ENCODE data around the gene GARIN1A. TPM values are rescaled to one million over a fixed set of nuclear protein-coding genes. Genes with fewer than 3 reads are reported as not detected.

GARIN1A gene
- total and polyA plus RNA-seq, 10 of the 15 experiments (the other 5 are each of a cell fraction or from before 2014, with no cell fraction given): 0.04 to 0.43 (median 0.23) TPM; not detected in 1

DNA sequence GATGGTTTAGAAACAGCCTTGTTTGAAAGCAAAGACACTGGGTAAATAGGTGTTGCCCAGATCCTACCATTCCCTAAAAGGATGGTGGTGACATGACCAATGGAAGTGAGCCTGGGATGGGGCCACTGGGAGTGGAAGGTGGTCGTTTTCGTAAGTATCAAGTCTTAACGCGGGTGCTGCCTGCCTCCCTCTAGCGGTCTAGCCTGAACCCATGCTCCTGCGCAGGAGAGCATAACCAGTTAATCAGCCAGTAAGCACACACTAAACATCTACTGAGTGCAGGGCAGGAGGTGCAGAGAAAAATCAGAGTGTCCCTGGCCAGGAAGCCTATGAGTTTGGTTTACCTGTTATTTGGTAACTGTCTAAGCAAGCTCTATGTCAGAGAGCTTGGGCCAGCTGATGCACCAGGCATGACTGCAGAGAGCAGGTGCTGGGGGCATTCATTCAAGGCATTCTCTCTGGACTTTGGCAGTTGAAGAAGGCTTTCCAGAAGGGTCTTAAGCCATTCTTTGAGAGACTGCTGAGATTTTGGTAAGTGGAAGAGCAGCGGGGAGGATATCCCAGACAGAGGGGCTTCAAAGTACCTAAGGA is 930 bp downstream of the GARIN1A start:
- intact Hi-C loops (cut with micrococcal nuclease; ENCODE audit: unreplicated experiment) (no loop called here), in situ Hi-C loops (cut with MboI) (no loop called here)
- ChIA-PET SMC1A (ENCODE audit: uncharacterized antibody, unreplicated experiment) (interaction anchor here (0.8 to 1.9 kb wide), 7 partner anchors 53 to 247 kb away, joined by 3 to 5 read pairs (median 3); partner anchors contain the start of genes ATP6V1F and CALU), POLR2A (interaction anchor here (0.7 to 1.5 kb wide), 5 partner anchors 9 to 67 kb away, joined by 3 to 5 read pairs (median 3); partner anchors contain the start of gene CALU), CTCF (interaction anchor here (0.5 to 2.4 kb wide), 11 partner anchors 9 to 280 kb away, joined by 3 to 9 read pairs (median 4); partner anchors contain the start of gene CALU), RAD21 (ENCODE audit: unreplicated experiment) (interaction anchor here (0.7 to 1.2 kb wide), 5 partner anchors 65 to 246 kb away, joined by 3 to 4 read pairs (median 4); no protein-coding TSS in a partner anchor)
- Histone ChIP-seq H3K79me2 (ENCODE audit: control insufficient read depth, insufficient read depth, low read length) (no peaks in the 10 kb centered on the region), H4K20me1 (ENCODE audit: control insufficient read depth, insufficient read depth) (no peaks in the 10 kb centered on the region), H3K4me2 (ENCODE audit: control insufficient read depth, insufficient read depth) (no peak overlapping the region), H3K27me3 (replicated peaks in 1 of 2; ENCODE audit: control insufficient read depth in 2 of 2, insufficient read depth in 2 of 2, low read length in 1 of 2) (no peaks in the 10 kb centered on the region), H3K9ac (ENCODE audit: control insufficient read depth, insufficient read depth, low read length) (no peak overlapping the region), H3K4me1 (ENCODE audit: control insufficient read depth, insufficient read depth, low read length) (no peaks in the 10 kb centered on the region), H3K9me3 (replicated peaks; ENCODE audit: control insufficient read depth, insufficient read depth, low read length) (no peaks in the 10 kb centered on the region), H3K36me3 (ENCODE audit: control insufficient read depth in 2 of 2, insufficient read depth in 2 of 2, low read length in 1 of 2) (no peaks in the 10 kb centered on the region), H3K27ac (ENCODE audit: control insufficient read depth, insufficient read depth) (no peak overlapping the region), H2AFZ (ENCODE audit: control insufficient read depth, low read depth, low read length) (no peak overlapping the region), H3K4me3 (no peak overlapping the region)
- TF ChIP-seq JUND (IDR thresholded peaks at IDR 0.05; ENCODE audit: low read depth, low read length) (no peak), SMC3 (IDR thresholded peaks at IDR 0.05; ENCODE audit: borderline replicate concordance, low read length) (peak; percentile 26; the same call in 1 of the 2 replicates), MTA3 (IDR thresholded peaks at IDR 0.05; ENCODE audit: borderline replicate concordance, low read length) (no peak), EP300 (IDR thresholded peaks at IDR 0.05; ENCODE audit: borderline replicate concordance in 1 of 2, control insufficient read depth in 1 of 2, low read depth in 2 of 2, low read length in 2 of 2) (no peak), CHD2 (IDR thresholded peaks at IDR 0.05; ENCODE audit: borderline replicate concordance, low read depth, low read length) (no peak), RAD51 (IDR thresholded peaks at IDR 0.05) (no peak), KAT2A (conservative IDR thresholded peaks at IDR 0.05; ENCODE audit: control insufficient read depth, low read depth, low read length) (no peak), LARP7 (IDR thresholded peaks at IDR 0.05) (no peak), RB1 (IDR thresholded peaks at IDR 0.05; ENCODE audit: borderline replicate concordance) (peak; percentile 29; the same call in 1 of the 2 replicates), NBN (IDR thresholded peaks at IDR 0.05) (no peak), RAD21 (IDR thresholded peaks at IDR 0.05; ENCODE audit: insufficient read depth, low read depth, low read length) (no peak)
- TF ChIP-seq, protein P1, sequence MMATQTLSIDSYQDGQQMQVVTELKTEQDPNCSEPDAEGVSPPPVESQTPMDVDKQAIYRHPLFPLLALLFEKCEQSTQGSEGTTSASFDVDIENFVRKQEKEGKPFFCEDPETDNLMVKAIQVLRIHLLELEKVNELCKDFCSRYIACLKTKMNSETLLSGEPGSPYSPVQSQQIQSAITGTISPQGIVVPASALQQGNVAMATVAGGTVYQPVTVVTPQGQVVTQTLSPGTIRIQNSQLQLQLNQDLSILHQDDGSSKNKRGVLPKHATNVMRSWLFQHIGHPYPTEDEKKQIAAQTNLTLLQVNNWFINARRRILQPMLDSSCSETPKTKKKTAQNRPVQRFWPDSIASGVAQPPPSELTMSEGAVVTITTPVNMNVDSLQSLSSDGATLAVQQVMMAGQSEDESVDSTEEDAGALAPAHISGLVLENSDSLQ (IDR thresholded peaks at IDR 0.05): no peak
- TF ChIP-seq, protein P2, sequence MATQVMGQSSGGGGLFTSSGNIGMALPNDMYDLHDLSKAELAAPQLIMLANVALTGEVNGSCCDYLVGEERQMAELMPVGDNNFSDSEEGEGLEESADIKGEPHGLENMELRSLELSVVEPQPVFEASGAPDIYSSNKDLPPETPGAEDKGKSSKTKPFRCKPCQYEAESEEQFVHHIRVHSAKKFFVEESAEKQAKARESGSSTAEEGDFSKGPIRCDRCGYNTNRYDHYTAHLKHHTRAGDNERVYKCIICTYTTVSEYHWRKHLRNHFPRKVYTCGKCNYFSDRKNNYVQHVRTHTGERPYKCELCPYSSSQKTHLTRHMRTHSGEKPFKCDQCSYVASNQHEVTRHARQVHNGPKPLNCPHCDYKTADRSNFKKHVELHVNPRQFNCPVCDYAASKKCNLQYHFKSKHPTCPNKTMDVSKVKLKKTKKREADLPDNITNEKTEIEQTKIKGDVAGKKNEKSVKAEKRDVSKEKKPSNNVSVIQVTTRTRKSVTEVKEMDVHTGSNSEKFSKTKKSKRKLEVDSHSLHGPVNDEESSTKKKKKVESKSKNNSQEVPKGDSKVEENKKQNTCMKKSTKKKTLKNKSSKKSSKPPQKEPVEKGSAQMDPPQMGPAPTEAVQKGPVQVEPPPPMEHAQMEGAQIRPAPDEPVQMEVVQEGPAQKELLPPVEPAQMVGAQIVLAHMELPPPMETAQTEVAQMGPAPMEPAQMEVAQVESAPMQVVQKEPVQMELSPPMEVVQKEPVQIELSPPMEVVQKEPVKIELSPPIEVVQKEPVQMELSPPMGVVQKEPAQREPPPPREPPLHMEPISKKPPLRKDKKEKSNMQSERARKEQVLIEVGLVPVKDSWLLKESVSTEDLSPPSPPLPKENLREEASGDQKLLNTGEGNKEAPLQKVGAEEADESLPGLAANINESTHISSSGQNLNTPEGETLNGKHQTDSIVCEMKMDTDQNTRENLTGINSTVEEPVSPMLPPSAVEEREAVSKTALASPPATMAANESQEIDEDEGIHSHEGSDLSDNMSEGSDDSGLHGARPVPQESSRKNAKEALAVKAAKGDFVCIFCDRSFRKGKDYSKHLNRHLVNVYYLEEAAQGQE (IDR thresholded peaks at IDR 0.05; ENCODE audit: low read depth, low read length): no peak
- TF ChIP-seq, protein P3, sequence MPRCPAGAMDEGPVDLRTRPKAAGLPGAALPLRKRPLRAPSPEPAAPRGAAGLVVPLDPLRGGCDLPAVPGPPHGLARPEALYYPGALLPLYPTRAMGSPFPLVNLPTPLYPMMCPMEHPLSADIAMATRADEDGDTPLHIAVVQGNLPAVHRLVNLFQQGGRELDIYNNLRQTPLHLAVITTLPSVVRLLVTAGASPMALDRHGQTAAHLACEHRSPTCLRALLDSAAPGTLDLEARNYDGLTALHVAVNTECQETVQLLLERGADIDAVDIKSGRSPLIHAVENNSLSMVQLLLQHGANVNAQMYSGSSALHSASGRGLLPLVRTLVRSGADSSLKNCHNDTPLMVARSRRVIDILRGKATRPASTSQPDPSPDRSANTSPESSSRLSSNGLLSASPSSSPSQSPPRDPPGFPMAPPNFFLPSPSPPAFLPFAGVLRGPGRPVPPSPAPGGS (IDR thresholded peaks at IDR 0.05; ENCODE audit: borderline replicate concordance, insufficient read depth, low read depth, low read length, poor library complexity, severe bottlenecking): no peak
- TF ChIP-seq, protein P4, sequence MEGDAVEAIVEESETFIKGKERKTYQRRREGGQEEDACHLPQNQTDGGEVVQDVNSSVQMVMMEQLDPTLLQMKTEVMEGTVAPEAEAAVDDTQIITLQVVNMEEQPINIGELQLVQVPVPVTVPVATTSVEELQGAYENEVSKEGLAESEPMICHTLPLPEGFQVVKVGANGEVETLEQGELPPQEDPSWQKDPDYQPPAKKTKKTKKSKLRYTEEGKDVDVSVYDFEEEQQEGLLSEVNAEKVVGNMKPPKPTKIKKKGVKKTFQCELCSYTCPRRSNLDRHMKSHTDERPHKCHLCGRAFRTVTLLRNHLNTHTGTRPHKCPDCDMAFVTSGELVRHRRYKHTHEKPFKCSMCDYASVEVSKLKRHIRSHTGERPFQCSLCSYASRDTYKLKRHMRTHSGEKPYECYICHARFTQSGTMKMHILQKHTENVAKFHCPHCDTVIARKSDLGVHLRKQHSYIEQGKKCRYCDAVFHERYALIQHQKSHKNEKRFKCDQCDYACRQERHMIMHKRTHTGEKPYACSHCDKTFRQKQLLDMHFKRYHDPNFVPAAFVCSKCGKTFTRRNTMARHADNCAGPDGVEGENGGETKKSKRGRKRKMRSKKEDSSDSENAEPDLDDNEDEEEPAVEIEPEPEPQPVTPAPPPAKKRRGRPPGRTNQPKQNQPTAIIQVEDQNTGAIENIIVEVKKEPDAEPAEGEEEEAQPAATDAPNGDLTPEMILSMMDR (IDR thresholded peaks at IDR 0.05 in 2 of 3, conservative IDR thresholded peaks at IDR 0.05 in 1 of 3; ENCODE audit: control insufficient read depth in 2 of 3, extremely low read depth in 1 of 3, insufficient read depth in 1 of 3, low read depth in 3 of 3, low read length in 3 of 3): peak; percentile 44 to 68 (median 50)
- ATAC-seq (peak; percentile 93), FAIRE-seq (no peak), DNase-seq (ENCODE audit: low read depth, low spot score) (no peak)
- BruUV-seq (replicated peaks): no TSS peak
- 81% methylated on average over 7 of the region's 7 CpGs for WGBS (ENCODE audit: insufficient coverage, insufficient replicate concordance, low lambda C conversion rate, missing lambda C conversion rate)

Data from GM12878 (cell line).